GM18951 (cell line): ENCODE measurements around the gene SPATA31D4.
"Not testable (repeated sequence)": the region's sequence is repeated elsewhere in the genome, so short reads cannot be mapped to it uniquely, and the experiment has no call there.

ENCODE experiments used
- POLR2A ChIP-seq: IDR thresholded peaks from 4 replicates; pipeline ENCODE4 v1.6.1; 2011; ENCODE audit warnings: mild to moderate bottlenecking; ENCODE audit not compliant: insufficient read length, insufficient read depth; ENCODE audit errors: extremely low read depth
- in situ Hi-C: fragments of 300-500 bp; cut with MboI; formaldehyde crosslinking; loops from one replicate; pipeline ENCODE4 v1.12.0; 2022; ENCODE audit warnings: low sequenced_read_pairs, mixed read lengths, inconsistent platforms; ENCODE audit not compliant: unreplicated experiment

Gene SPATA31D4

DNA sequence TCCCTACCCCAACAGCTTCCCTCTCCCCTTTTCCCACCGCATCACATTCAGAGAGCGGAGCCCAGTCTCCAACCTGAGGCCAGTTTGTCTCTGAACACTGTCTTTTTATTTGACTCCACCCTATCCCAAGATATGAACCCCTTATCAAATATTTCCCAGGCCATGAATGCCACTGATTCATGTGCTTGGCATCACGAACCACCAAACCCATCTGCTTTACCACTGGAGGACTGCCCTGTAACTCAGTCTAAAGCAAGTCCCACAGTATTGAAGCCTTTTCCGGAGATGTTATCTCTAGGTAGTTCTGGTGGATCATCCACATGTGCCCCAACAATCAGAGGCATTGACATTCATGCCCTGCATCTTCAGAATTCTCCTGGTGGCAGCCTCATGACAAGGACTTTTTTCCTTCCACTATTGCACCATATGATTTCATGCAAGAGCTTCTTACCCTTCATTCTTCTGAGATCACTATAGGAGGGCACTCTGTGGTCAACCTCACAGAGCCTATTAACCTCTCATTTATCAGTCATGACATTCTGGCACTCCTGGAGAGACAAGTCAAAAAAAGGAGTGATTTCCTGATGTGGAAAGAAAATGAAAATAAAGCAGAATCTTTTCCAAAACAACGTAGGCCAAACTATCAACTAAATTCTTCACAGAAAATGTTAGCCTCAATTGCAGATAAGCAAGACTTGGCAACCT lies 12.3 kb upstream of the SPATA31D4 start:
- TF ChIP-seq POLR2A: no peak
- in situ Hi-C loops: no loop called here

DNA sequence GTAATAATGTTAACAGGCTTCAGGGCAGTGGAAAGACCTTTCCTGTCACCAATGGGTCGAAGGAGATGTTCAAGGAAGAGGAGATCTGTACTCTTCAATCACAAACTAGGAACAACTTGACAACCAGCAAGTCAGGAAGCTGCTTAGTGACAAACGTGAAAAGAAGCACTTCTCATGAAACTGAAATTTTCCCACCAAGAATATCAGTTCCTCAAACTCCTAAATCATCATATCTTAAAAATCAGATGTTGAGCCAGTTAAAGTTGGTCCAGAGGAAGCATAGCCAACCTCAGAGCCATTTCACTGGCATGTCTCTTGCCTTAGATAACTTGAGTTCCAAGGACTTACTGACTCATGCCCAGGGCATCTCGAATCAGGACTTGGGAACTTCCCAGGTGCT lies 9.7 kb upstream of the SPATA31D4 start:
- in situ Hi-C loops: not testable (repeated sequence)

DNA sequence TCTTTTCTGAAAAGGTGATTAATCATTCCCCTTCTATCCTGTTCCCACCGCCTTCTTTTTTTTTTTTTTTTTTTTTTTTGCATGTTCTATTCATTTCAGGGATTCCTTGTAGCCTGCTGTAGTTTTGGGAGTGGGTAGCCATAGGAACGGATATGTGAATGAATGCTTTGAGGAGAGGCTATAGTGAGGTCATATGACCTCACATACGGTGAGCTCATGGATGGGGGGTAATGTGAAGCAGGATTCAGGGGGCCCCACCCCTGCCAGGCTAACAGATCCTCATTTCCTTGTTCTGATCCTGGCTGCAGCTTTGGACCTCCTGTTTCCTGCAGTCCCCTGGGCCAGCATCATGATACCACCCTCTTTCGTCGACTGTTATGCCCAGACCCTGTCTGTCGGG lies 1.9 kb downstream of the SPATA31D4 start:
- in situ Hi-C loops: not testable (repeated sequence)

DNA sequence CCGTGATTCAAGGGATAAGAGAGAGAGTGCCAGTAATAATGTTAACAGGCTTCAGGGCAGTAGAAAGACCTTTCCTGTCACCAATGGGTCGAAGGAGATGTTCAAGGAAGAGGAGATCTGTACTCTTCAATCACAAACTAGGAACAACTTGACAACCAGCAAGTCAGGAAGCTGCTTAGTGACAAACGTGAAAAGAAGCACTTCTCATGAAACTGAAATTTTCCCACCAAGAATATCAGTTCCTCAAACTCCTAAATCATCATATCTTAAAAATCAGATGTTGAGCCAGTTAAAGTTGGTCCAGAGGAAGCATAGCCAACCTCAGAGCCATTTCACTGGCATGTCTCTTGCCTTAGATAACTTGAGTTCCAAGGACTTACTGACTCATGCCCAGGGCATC lies 5.3 kb downstream of the SPATA31D4 start:
- in situ Hi-C loops: not testable (repeated sequence)

DNA sequence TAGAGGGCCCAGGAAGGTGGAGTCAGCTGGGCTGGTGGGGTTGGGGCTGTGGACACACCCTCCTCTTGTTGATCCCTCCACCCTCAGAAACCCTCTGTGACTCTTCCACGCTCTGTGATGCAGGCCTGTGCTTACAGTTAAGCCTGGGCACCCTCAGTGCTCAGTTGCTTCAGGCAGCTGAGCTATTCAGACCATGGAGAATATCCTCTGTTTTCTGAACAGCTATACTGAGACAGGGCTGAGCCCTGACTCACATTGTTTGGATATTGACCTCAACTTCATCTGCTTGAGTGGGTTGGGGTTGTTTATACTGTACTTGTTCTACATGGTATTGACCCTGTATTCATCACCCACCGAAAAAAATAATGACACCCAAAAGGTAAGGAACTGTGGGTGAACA lies 15.2 kb downstream of the SPATA31D4 start, which contains the start of gene SPATA31D3:
Gene SPATA31D3, plus strand, starts transcription at position 108 of the 400 bp plus-strand sequence. Its CDS starts 86 bp downstream, at position 194.
- in situ Hi-C loops: not testable (repeated sequence)

DNA sequence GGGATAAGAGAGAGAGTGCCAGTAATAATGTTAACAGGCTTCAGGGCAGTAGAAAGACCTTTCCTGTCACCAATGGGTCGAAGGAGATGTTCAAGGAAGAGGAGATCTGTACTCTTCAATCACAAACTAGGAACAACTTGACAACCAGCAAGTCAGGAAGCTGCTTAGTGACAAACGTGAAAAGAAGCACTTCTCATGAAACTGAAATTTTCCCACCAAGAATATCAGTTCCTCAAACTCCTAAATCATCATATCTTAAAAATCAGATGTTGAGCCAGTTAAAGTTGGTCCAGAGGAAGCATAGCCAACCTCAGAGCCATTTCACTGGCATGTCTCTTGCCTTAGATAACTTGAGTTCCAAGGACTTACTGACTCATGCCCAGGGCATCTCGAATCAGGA lies 20.4 kb downstream of the SPATA31D4 start:
- in situ Hi-C loops: not testable (repeated sequence)

DNA sequence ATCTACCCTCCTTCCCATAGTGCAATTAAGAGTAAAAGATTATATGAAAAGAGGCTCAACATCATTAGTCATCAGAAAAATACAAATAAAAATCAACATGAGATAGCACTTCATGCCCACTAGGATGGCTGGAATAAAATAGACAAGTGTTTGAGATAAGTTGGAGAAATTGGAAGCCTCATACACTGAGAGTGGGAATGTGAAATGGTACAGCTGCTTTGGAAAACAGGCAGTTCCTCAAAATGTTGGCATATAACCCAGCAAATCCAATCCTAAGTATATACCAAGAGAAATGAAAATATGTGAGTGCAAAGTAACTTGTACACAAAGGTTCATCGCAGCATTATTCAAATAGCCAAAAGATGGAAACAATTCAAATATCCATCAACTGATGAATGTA lies 24.9 kb downstream of the SPATA31D4 start:
- TF ChIP-seq POLR2A: no peak
- in situ Hi-C loops: no loop called here

DNA sequence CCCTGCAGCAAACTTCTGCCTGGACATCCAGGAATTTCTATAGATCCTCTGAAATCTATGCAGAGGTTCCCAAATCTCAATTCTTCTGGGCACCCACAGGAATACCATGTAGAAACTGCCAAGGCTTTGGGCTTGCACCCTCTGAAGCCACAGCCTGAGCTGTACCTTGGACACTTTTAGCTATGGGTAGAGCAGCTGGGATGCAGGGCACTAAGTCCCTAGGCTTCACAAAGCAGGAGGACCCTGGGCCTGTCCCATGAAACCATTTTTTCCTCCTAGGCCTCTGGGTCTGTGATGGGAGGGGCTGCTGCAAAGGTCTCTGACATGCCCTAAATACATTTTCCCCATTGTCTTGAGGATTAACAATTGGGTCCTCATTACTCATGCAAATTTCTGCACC lies 27.4 kb downstream of the SPATA31D4 start:
- in situ Hi-C loops: no loop called here
- TF ChIP-seq POLR2A: no peak

DNA sequence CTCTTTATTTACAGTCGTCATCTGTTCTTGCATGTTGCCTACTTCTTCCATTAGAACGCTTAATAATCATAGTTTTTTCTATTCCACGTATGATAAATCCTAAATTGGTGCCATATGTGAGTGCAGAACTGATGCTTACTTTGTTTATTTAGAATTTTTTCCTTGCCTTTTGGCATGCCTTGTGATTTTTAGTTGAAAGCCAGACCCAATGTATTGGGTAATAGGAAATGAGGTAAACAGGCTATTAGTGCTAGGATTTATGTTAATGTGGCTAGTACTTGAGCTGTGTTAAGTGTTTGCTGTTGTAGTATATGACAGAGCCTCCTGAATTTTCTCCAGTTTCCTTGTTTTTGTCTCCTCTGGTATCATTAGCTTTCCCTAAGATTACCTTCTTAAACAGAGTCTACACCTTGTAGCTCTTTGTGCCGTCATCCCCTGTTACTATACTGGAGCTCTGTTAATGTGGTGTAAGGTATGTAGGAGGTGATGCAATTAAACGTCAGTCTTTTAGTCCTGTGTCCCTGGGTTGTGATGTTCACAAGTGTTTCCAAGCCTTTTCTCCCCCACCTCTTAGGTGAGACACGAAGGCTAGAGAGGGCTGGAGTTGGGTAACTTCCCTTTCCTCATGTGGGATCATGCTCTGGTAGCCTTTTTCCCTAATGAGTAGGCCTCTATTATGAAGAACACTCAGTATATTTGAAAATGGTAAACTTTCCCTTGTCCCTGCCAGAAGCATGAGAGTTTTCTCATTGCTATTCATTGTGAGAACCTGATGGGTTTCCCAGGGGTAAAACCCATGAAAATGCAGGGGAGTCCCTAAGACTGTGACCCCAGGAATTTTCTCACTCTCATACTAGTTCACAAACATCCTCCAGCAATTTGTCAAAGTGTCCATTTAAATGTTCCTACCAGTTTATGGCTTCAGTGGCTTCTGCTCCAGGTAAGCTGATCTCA lies 36.3 kb downstream of the SPATA31D4 start:
- in situ Hi-C loops: no loop called here
- TF ChIP-seq POLR2A: no peak

DNA sequence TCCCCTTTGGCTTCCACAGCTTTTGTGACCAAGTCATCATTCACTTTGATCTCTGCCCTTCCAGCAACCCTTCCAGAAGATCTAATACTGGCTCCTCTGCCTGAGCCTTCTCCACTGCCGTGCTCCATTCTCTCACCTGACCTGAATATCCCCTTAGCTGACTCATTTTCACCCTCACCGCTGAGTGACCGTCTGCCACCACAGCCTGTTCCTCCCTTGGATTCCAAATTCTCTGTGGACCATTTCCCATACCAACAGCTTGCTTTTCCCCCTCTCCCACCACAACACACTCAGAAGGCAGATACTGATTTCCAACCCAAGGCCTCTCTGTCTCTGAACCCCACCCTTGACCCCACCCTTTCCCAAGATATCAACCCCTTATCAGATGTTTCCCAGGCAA lies 39.8 kb downstream of the SPATA31D4 start:
- in situ Hi-C loops: no loop called here
- TF ChIP-seq POLR2A: no peak

DNA sequence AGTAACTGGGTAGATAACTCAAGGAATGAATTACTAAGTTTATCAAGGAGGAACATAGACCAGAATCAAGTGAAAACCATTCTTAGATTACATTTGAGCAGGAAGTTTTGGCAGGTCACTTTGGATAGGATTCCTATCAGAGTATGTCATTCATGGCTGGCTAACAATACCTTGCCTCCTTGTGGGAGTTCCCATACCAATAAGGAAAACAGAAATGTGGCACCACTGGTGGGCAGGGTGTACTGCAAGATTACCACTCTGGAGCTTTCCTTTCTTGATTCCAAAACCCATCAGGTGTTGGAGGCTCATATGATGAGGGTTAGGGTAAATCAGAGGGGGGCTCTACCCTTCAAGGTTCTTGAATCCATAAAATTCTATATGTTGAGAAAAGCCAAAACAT lies 41.7 kb downstream of the SPATA31D4 start:
- in situ Hi-C loops: no loop called here
- TF ChIP-seq POLR2A: no peak

DNA sequence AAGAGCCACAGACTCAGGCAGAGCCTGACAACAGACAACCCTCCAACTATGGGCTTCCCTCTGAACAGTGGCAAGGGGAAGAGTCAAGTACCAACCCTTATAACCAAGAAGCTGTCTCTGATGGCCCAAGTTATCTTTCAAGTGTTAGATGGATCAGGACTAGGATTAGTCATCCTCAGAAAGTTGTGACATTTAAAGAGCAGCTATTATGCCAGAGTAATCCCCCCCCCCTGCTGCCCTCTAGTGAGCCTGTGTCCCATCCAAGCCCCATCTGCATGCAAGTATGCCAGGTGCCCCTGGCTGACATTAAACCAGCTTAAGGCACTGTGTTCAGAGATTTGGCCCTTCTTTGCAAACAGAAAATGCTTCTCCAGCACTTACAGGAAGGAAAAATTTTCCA lies 43.5 kb downstream of the SPATA31D4 start:
- TF ChIP-seq POLR2A: no peak
- in situ Hi-C loops: no loop called here

DNA sequence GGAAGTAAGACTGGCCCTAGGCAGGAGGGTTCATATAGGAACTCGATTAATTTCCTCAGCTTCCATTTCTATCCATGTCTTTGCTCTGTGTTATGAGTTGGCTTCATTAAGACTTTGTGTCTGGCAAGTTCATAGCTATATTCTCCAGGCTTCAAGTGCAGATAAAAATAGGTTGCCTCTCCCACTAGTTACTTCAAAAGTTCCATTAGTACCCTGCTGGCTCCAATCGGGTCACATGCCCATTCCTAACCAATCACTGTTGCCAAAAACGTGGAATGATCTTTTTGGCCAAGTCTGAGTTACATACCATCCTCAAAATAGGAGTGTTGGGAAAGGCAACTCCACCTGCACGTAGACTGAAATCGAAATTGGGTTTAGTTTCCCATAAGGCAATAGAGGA lies 46.5 kb downstream of the SPATA31D4 start:
- in situ Hi-C loops: no loop called here
- no peak for TF ChIP-seq POLR2A

DNA sequence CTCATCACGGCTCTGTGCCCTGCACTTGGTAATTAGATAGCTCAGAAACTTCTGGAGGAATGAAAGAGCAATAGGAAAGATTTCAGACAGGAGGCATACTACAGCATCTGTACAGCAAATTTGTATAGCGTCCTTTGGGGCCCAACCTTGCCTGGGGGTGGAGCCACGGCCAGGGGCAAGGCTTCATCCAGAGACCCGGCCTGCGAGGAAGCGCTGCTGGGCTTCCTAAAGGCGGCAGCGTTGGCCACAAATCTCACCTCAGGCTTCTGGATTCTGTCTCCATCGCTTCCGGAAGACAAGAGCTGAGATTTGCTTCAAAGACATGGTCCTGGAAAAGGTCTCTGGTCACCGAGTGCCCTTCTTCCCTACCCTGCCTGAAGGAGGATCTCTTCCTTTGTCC lies 48.1 kb downstream of the SPATA31D4 start:
- in situ Hi-C loops: no loop called here
- TF ChIP-seq POLR2A: no peak

DNA sequence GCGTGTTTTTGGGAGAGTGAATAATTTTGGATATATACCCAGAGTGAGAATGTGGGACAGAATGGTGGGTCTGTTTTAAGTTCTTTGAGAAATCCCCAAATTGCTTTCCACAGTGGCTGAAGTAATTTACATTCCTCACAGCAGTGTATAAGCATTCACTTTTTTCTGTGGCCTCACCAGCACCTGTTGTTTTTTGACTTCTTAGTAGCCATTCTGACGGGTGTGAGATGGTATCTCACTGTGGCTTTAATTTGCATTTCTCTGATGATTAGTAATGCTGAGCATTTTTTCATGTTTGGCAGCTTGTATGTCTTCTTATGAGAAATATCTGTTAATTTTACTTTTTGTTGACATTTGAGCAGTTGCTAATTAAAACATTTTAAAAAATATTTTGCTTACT lies 51.0 kb downstream of the SPATA31D4 start:
- no peak for TF ChIP-seq POLR2A
- in situ Hi-C loops: no loop called here
